A673 (cell line): ENCODE measurements around the gene DCLK1. TPM values are rescaled to one million over a fixed set of nuclear protein-coding genes. Genes with fewer than 3 reads are reported as not detected.

ENCODE experiments used
- BruUV-seq: library from RNA; stranded (reverse); fragments of 400-500 nt; replicated peaks from 2 replicates; lab custom pipeline; 2021; lab: Mats Ljungman, UMichigan
- CTCF ChIA-PET: fragments of 300-600 bp; sonication (Branson Sonifier 250); formaldehyde crosslinking; loops from one replicate; lab custom pipeline; 2022; ENCODE audit warnings: antibody characterized with exemption; lab: Charles Lee
- POLR2A ChIA-PET: fragments of 300-600 bp; sonication (Branson Sonifier 250); formaldehyde crosslinking; loops from one replicate; lab custom pipeline; 2022; ENCODE audit warnings: antibody characterized with exemption; ENCODE audit not compliant: low non-redundant PET; lab: Charles Lee
- DNase-seq: peaks from one replicate; pipeline ENCODE4 v3.0.0-alpha.2; 2015; ENCODE audit warnings: low spot score
- H3K27ac ChIP-seq: fragments of 200-600 bp; sonication (generic); 2 replicates; pipeline ENCODE4 v1.5.1; 2016; ENCODE audit warnings: mixed run types, low read depth, mild to moderate bottlenecking, mixed read lengths, antibody characterized with exemption, low read length; ENCODE audit not compliant: poor library complexity, severe bottlenecking
- H3K27me3 ChIP-seq: fragments of 200-600 bp; sonication (generic); replicated peaks from 2 replicates; pipeline ENCODE4 v1.6.1; 2017; ENCODE audit warnings: mixed run types, low read depth, mild to moderate bottlenecking, mixed read lengths, antibody characterized with exemption, low read length; ENCODE audit not compliant: insufficient read depth, poor library complexity
- H3K36me3 ChIP-seq: fragments of 200-600 bp; sonication (generic); 2 replicates; pipeline ENCODE4 v1.6.1; 2016; ENCODE audit warnings: mixed run types, mild to moderate bottlenecking, mixed read lengths, antibody characterized with exemption, low read length; ENCODE audit not compliant: insufficient read depth, poor library complexity, severe bottlenecking
- H3K4me1 ChIP-seq: fragments of 200-600 bp; sonication (generic); 2 replicates; pipeline ENCODE4 v1.6.1; 2017; ENCODE audit warnings: mixed run types, mild to moderate bottlenecking, mixed read lengths, antibody characterized with exemption, low read length; ENCODE audit not compliant: insufficient read depth, poor library complexity, severe bottlenecking
- H3K4me3 ChIP-seq: fragments of 200-600 bp; sonication (generic); 2 replicates; pipeline ENCODE4 v1.5.1; 2016; ENCODE audit warnings: low read depth, mixed run types, mild to moderate bottlenecking, mixed read lengths, low read length; ENCODE audit not compliant: poor library complexity, severe bottlenecking
- H3K9me3 ChIP-seq: fragments of 200-600 bp; sonication (generic); 2 replicates; pipeline ENCODE4 v1.6.1; 2016; ENCODE audit warnings: mixed run types, low read depth, mild to moderate bottlenecking, mixed read lengths, antibody characterized with exemption, low read length; ENCODE audit not compliant: poor library complexity, severe bottlenecking
- CTCF ChIP-seq: fragments of 300-800, 200-600 bp; sonication (generic); conservative IDR thresholded peaks from 2 replicates; pipeline ENCODE4 v1.5.1; 2017; ENCODE audit warnings: low read depth, mild to moderate bottlenecking, antibody characterized with exemption, low read length, moderate library complexity, mixed read lengths
- EZH2 ChIP-seq: fragments of 200-600 bp; sonication (generic); IDR thresholded peaks from 2 replicates; pipeline ENCODE4 v1.6.1; 2017; ENCODE audit warnings: borderline replicate concordance, low read depth, mild to moderate bottlenecking, mixed read lengths, antibody characterized with exemption, low read length; ENCODE audit not compliant: poor library complexity, severe bottlenecking
- intact Hi-C: fragments of 100-400 bp; cut with micrococcal nuclease; formaldehyde crosslinking; loops from one replicate; pipeline ENCODE4 v1.10.0; 2022; ENCODE audit not compliant: unreplicated experiment
- total RNA-seq: library from RNA; stranded (reverse); gene quantifications from 2 replicates; pipeline ENCODE4 v1.2.3, GENCODE V29; 2021

DCLK1 gene
- total RNA-seq, 1 experiment from 2014 or later: 11.2 TPM

GRCh38 chr13:35917252-35917941 lies 213.8 kb downstream of the DCLK1 start:
- ChIA-PET CTCF (interaction anchor here (0.6 kb wide), 1 partner anchor 237 kb away, joined by 3 read pairs; no protein-coding TSS in a partner anchor), POLR2A (no interaction called here)
- Histone ChIP-seq H3K27ac (no peak overlapping the region), H3K36me3 (no peaks in the 10 kb centered on the region), H3K9me3 (no peaks in the 10 kb centered on the region), H3K27me3 (no peaks in the 10 kb centered on the region), H3K4me3 (no peak overlapping the region), H3K4me1 (peaks cover 6% of the 10 kb centered on the region)
- intact Hi-C loops: no loop called here
- no TSS peak for BruUV-seq
- TF ChIP-seq CTCF (no peak), EZH2 (no peak)
- DNase-seq: peak; percentile 10

GRCh38 chr13:35916146-35916545 lies 215.0 kb downstream of the DCLK1 start:
- intact Hi-C loops: no loop called here
- no TSS peak for BruUV-seq
- H3K9me3 ChIP-seq: no peaks in the 10 kb centered on the region
- TF ChIP-seq CTCF: no peak
- TF ChIP-seq EZH2: no peak
- peaks cover 6% of the 10 kb centered on the region for H3K4me1 ChIP-seq
- DNase-seq: no peak
- no peaks in the 10 kb centered on the region for H3K27me3 ChIP-seq
- no peaks in the 10 kb centered on the region for H3K36me3 ChIP-seq
- CTCF ChIA-PET: no interaction called here
- no peak overlapping the region for H3K27ac ChIP-seq
- POLR2A ChIA-PET: no interaction called here
- no peak overlapping the region for H3K4me3 ChIP-seq

- intact Hi-C loops: no loop called here
- Histone ChIP-seq H3K4me1 (peaks cover 6% of the 10 kb centered on the region), H3K9me3 (no peaks in the 10 kb centered on the region), H3K36me3 (no peaks in the 10 kb centered on the region), H3K4me3 (no peak overlapping the region), H3K27me3 (no peaks in the 10 kb centered on the region), H3K27ac (no peak overlapping the region)
- no peak for TF ChIP-seq CTCF
- POLR2A ChIA-PET: interaction anchor here (0.7 kb wide), 1 partner anchor 248 kb away, joined by 5 read pairs; no protein-coding TSS in a partner anchor
- no peak for DNase-seq
- no TSS peak for BruUV-seq
- CTCF ChIA-PET: no interaction called here
Observed at GRCh38 chr13:35914662-35915061, 216.5 kb downstream of the DCLK1 start.
